Measurements from ENCODE around the gene TMEM156.

GRCh38 chr4:38967260-38968095, 64.7 kb downstream of the TMEM156 start:
- TF ChIP-seq, protein P1, sequence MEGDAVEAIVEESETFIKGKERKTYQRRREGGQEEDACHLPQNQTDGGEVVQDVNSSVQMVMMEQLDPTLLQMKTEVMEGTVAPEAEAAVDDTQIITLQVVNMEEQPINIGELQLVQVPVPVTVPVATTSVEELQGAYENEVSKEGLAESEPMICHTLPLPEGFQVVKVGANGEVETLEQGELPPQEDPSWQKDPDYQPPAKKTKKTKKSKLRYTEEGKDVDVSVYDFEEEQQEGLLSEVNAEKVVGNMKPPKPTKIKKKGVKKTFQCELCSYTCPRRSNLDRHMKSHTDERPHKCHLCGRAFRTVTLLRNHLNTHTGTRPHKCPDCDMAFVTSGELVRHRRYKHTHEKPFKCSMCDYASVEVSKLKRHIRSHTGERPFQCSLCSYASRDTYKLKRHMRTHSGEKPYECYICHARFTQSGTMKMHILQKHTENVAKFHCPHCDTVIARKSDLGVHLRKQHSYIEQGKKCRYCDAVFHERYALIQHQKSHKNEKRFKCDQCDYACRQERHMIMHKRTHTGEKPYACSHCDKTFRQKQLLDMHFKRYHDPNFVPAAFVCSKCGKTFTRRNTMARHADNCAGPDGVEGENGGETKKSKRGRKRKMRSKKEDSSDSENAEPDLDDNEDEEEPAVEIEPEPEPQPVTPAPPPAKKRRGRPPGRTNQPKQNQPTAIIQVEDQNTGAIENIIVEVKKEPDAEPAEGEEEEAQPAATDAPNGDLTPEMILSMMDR (IDR thresholded peaks at IDR 0.05; ENCODE audit: insufficient read depth, low read length, poor library complexity, severe bottlenecking): no peak
- TF ChIP-seq EZH2phosphoT487 (conservative IDR thresholded peaks at IDR 0.05; ENCODE audit: low read length): no peak

Measured in SU-DHL-6 (cell line).